NB4 (cell line): ENCODE measurements around the gene ADK.

Experiments used
- MAX ChIP-seq: IDR thresholded peaks from 2 replicates; pipeline ENCODE4 v1.6.1; 2011; ENCODE audit warnings: low read depth, low read length
- POLR2A ChIP-seq: IDR thresholded peaks from 2 replicates; pipeline ENCODE4 v1.6.1; 2011; ENCODE audit warnings: mild to moderate bottlenecking; ENCODE audit not compliant: insufficient read length; ENCODE audit errors: extremely low read depth
- TF ChIP-seq, protein P1 (sequence below): IDR thresholded peaks from one replicate; pipeline ENCODE4 v1.5.1; 2012; ENCODE audit warnings: low read depth, low read length

DNA sequence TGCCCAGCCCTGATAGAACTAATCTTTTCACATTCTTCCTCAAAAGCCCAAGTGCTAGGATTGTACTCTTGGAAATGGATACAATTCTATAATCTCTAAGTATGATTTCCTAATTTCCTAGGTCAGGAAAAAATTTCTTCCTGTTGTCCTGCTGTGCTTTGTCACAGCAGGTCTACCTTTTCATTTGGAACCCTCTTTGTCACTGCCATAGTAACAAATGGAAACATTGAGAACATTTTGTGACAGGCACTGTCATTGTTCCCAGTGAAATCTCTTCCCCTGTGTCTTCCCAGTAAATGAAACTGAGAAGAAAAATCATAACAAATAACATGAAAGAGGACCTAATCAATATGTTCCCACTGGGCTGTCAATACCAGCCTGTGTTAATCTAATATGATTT, 524.5 kb downstream of the ADK start:
- TF ChIP-seq, protein P1, sequence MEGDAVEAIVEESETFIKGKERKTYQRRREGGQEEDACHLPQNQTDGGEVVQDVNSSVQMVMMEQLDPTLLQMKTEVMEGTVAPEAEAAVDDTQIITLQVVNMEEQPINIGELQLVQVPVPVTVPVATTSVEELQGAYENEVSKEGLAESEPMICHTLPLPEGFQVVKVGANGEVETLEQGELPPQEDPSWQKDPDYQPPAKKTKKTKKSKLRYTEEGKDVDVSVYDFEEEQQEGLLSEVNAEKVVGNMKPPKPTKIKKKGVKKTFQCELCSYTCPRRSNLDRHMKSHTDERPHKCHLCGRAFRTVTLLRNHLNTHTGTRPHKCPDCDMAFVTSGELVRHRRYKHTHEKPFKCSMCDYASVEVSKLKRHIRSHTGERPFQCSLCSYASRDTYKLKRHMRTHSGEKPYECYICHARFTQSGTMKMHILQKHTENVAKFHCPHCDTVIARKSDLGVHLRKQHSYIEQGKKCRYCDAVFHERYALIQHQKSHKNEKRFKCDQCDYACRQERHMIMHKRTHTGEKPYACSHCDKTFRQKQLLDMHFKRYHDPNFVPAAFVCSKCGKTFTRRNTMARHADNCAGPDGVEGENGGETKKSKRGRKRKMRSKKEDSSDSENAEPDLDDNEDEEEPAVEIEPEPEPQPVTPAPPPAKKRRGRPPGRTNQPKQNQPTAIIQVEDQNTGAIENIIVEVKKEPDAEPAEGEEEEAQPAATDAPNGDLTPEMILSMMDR = no peak
- no peak for TF ChIP-seq POLR2A
- no peak for TF ChIP-seq MAX
